ENCODE measurements around the gene NBL1.

Gene NBL1

GRCh38 chr1:19682257-19682656 lies 38.1 kb downstream of the NBL1 start:
- no peaks in the 10 kb centered on the region for H3K27me3 Mint-ChIP-seq
- no peak overlapping the region for H3K27ac Mint-ChIP-seq
- DNase-seq (no peak), ATAC-seq (replicated peaks) (no peak)
- H3K36me3 Mint-ChIP-seq = peaks cover 12 to 20% of the 10 kb centered on the region in 2 donors
- H3K4me1 Mint-ChIP-seq = no peaks in the 10 kb centered on the region
- peaks cover 0 to 1% of the 10 kb centered on the region in 2 donors for H3K9me3 Mint-ChIP-seq
- H3K4me3 Mint-ChIP-seq = no peak overlapping the region

GRCh38 chr1:19682901-19683300 lies 38.8 kb downstream of the NBL1 start:
- Mint-ChIP-seq H3K4me1 (no peaks in the 10 kb centered on the region), H3K36me3 (peaks cover 18 to 26% of the 10 kb centered on the region in 2 donors), H3K4me3 (no peak overlapping the region), H3K9me3 (peaks cover 0 to 4% of the 10 kb centered on the region in 2 donors), H3K27me3 (no peaks in the 10 kb centered on the region), H3K27ac (no peak overlapping the region)
- DNase-seq = no peak
- ATAC-seq (replicated peaks) = no peak

DNA sequence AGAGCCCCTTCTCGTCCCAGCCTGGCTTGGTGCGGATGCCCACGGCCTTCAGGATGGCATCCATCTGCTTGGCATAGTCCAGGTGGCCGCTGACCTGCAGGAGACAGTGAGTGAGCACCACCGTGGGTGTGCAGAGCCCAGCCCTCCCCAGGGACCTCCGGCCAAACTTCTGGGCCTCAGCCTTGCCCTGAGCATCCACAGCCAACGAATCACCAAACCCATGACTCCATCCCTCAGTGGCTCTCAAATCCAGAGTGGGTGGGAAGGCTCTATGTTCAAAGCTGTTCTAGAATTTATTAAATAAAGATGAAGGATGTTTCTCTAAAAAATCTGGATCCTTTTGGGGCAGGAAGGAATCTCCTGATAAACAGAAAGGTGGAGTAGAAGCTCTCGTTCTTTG lies 39.2 kb downstream of the NBL1 start:
- H3K27ac Mint-ChIP-seq = no peak overlapping the region
- DNase-seq (no peak), ATAC-seq (replicated peaks) (no peak)
- no peaks in the 10 kb centered on the region for H3K27me3 Mint-ChIP-seq
- H3K9me3 Mint-ChIP-seq = peaks cover 0 to 4% of the 10 kb centered on the region in 2 donors
- no peaks in the 10 kb centered on the region for H3K4me1 Mint-ChIP-seq
- H3K4me3 Mint-ChIP-seq = no peak overlapping the region
- peaks cover 22 to 31% of the 10 kb centered on the region in 2 donors for H3K36me3 Mint-ChIP-seq

DNA sequence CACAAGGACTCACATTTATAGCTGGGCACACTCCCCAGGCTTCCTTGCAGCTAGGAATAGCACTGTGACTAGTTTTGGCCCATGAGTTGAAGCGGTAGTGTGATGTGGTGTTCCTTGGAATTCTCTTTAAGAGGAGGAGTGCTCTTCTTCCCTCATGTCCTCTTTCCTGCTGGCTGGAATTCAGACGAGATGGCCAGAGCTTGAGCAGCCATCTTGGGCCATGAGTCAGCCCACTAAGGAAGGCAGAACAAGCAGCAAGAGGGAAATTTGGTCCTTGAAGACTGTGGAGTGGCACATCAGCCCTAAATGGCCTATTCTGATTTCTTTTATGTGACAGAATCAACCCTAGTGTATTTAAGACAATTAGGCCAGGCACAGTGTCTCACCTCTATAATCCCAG lies 40.6 kb downstream of the NBL1 start:
- H3K4me3 Mint-ChIP-seq = no peak overlapping the region
- H3K27ac Mint-ChIP-seq = no peak overlapping the region
- no peaks in the 10 kb centered on the region for H3K4me1 Mint-ChIP-seq

GRCh38 chr1:19685994-19686393 lies 41.9 kb downstream of the NBL1 start:
- Mint-ChIP-seq H3K36me3 (peaks cover 46 to 57% of the 10 kb centered on the region in 2 donors), H3K27ac (no peak overlapping the region), H3K9me3 (peaks cover 7% of the 10 kb centered on the region in 2 donors), H3K27me3 (no peaks in the 10 kb centered on the region), H3K4me3 (no peak overlapping the region), H3K4me1 (peaks cover 0 to 7% of the 10 kb centered on the region in 2 donors)
- no peak for ATAC-seq (replicated peaks)
- DNase-seq = no peak

More for the DNA sequence above, 40.6 kb downstream of the NBL1 start:
- DNase-seq (no peak), ATAC-seq (replicated peaks) (no peak)
- Mint-ChIP-seq H3K27me3 (no peaks in the 10 kb centered on the region), H3K9me3 (peaks cover 4% of the 10 kb centered on the region in 2 donors), H3K36me3 (peaks cover 32 to 43% of the 10 kb centered on the region in 2 donors)

DNA sequence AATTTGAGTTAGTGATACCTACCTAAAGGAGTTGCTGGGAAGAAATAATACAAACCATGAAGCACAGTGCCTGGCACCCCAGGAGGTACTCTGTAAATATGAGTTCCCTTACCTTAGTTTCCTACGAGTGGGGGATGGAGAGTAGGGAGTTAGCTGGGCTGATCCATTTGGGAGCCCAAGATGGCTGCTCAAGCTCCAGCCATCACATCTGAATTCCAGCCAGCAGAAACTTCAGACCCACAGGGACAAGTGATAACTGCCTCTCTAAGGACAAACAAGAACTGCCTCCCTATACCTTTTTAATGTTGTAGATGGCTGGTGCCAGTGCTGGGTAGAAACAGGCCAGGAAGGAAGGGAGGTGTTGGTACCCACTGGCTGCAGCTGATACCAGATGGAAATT lies 43.3 kb downstream of the NBL1 start:
- Mint-ChIP-seq H3K4me1 (peaks cover 0 to 7% of the 10 kb centered on the region in 2 donors), H3K4me3 (no peak overlapping the region), H3K36me3 (peaks cover 57 to 66% of the 10 kb centered on the region in 2 donors), H3K27ac (no peak overlapping the region), H3K27me3 (no peaks in the 10 kb centered on the region), H3K9me3 (peaks cover 7 to 8% of the 10 kb centered on the region in 2 donors)
- ATAC-seq (replicated peaks) (no peak), DNase-seq (no peak)

- Mint-ChIP-seq H3K27me3 (no peaks in the 10 kb centered on the region), H3K4me1 (peaks cover 0 to 7% of the 10 kb centered on the region in 2 donors), H3K27ac (no peak overlapping the region), H3K4me3 (no peak overlapping the region), H3K9me3 (peaks cover 7 to 8% of the 10 kb centered on the region in 2 donors), H3K36me3 (peaks cover 57 to 65% of the 10 kb centered on the region in 2 donors)
- DNase-seq (no peak), ATAC-seq (replicated peaks) (no peak)
These were observed 44.1 kb downstream of the NBL1 start for GRCh38 chr1:19688041-19688842.

DNA sequence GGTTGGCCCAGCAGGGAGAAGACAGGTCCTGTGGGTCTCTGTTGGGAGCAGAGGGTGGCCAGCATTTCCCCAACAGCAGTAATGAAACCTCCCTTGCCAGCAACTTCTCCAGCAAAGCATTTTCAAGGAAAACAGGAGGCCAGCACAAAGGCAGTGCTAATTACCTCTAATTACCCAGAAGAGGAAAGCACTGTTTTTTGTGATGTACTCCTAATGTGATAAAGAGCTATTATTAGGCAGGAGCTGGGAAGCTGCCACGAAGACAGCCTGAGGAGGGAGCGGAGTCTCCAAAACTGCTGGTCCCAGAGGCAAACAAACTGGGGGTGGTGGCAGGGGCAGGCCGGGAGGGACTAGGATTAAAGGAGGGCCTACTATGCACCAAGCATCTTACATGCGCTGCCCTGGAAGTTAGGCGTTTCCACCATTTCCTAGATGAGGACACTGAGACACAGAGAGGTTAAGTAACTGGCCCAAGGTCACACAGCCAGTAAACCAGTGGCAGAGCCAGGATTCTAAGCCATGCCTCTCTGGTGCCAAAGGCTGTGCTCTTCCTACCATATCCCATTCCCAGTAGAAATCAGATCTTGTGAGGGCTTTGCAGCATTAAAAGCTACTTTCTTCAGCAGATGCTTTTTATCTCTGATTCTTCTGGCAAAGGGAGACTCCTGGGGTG lies 45.1 kb downstream of the NBL1 start:
- peaks cover 0 to 7% of the 10 kb centered on the region in 2 donors for H3K4me1 Mint-ChIP-seq
- H3K9me3 Mint-ChIP-seq = peaks cover 7 to 8% of the 10 kb centered on the region in 2 donors
- H3K4me3 Mint-ChIP-seq = no peak overlapping the region
- DNase-seq (no peak), ATAC-seq (replicated peaks) (no peak)
- H3K36me3 Mint-ChIP-seq = peaks cover 58 to 70% of the 10 kb centered on the region in 2 donors
- peak overlapping the region; percentile 37 for H3K27ac Mint-ChIP-seq
- no peaks in the 10 kb centered on the region for H3K27me3 Mint-ChIP-seq

DNA sequence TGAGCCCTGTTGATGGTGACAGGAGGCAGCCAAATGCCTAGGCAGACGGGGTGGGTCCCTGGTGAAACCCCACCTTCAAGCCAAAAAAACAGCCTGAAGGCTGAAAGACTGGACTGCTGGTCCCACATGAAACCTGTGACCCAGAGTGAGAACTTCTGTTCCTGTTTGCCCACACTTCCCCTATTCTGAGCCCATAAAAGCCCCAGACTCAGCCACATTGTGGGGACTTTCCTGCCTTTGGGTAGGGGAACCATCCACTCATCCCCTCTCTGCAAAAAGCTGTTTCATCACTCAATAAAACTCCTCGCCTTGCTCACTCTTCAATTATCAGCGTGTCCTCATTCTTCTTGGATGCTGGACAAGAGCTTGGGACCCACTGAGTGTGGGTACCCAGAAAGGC lies 45.7 kb downstream of the NBL1 start:
- H3K27ac Mint-ChIP-seq = peak overlapping the region; percentile 25
- H3K4me3 Mint-ChIP-seq = no peak overlapping the region
- peak; percentile 61 to 66 for ATAC-seq (replicated peaks)

DNA sequence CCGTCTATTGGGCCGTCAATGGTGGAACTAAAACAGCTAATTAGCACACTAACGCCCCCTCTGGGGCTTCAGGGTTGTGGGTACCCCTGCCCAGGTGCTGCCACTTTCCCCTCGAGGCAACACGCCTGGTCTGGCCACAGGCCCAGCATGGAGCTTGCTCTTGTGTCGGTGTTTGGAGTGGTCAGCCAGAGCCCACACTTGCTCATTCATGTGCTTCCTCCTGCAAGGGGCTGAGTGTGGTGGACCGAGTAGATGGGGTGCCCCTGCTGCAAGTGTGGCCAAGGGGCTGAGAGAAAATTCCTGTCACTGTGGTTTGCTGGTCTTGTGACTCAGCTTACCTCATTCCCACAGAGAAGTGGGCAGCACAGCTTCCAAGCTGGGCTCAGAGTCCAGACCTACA lies 46.2 kb downstream of the NBL1 start:
- no peak overlapping the region for H3K27ac Mint-ChIP-seq

More for the DNA sequence above, 45.7 kb downstream of the NBL1 start:
- H3K27me3 Mint-ChIP-seq = no peaks in the 10 kb centered on the region
- peaks cover 62 to 75% of the 10 kb centered on the region in 2 donors for H3K36me3 Mint-ChIP-seq
- H3K4me1 Mint-ChIP-seq = peaks cover 0 to 7% of the 10 kb centered on the region in 2 donors
- DNase-seq = peak; percentile 26
- peaks cover 7 to 8% of the 10 kb centered on the region in 2 donors for H3K9me3 Mint-ChIP-seq

DNA sequence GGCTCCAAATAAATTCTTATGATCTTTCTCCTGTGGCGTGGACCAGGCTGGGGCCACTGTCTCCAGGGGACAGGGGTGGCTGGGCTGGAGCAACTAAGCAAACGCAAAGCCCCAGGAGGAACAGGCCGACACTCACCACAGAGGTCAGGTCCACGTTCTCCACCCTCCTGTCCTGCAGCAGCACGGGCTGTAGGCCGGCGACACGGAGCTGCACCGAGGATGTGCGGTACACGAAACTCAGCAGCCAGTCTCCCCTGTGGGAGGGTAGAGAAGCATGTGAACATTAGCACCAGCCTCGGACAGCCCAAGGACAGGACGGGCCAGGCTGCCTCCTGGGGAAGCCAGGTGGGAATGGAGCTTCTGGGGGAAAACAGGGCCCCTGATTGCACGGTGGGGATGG lies 50.2 kb downstream of the NBL1 start:
- Mint-ChIP-seq H3K36me3 (peaks cover 55 to 71% of the 10 kb centered on the region in 2 donors), H3K4me1 (peaks cover 7 to 20% of the 10 kb centered on the region in 2 donors), H3K27me3 (no peaks in the 10 kb centered on the region), H3K9me3 (peaks cover 7 to 9% of the 10 kb centered on the region in 2 donors), H3K4me3 (no peak overlapping the region), H3K27ac (no peak overlapping the region)
- DNase-seq = no peak
- no peak for ATAC-seq (replicated peaks)

More for the DNA sequence above, 46.2 kb downstream of the NBL1 start:
- H3K4me1 Mint-ChIP-seq = peaks cover 0 to 7% of the 10 kb centered on the region in 2 donors
- H3K27me3 Mint-ChIP-seq = no peaks in the 10 kb centered on the region
- DNase-seq (no peak), ATAC-seq (replicated peaks) (no peak)
- peaks cover 7 to 8% of the 10 kb centered on the region in 2 donors for H3K9me3 Mint-ChIP-seq
- no peak overlapping the region for H3K4me3 Mint-ChIP-seq
- H3K36me3 Mint-ChIP-seq = peaks cover 63 to 77% of the 10 kb centered on the region in 2 donors

GRCh38 chr1:19695772-19696171 lies 51.7 kb downstream of the NBL1 start:
- peaks cover 48 to 63% of the 10 kb centered on the region in 2 donors for H3K36me3 Mint-ChIP-seq
- no peaks in the 10 kb centered on the region for H3K27me3 Mint-ChIP-seq
- H3K27ac Mint-ChIP-seq = no peak overlapping the region
- peaks cover 7 to 13% of the 10 kb centered on the region in 2 donors for H3K4me1 Mint-ChIP-seq
- H3K4me3 Mint-ChIP-seq = no peak overlapping the region
- H3K9me3 Mint-ChIP-seq = peaks cover 3 to 4% of the 10 kb centered on the region in 2 donors
- no peak for ATAC-seq (replicated peaks)
- no peak for DNase-seq

GRCh38 chr1:19696820-19697219 lies 52.7 kb downstream of the NBL1 start:
- Mint-ChIP-seq H3K4me3 (no peak overlapping the region), H3K9me3 (peaks cover 3 to 4% of the 10 kb centered on the region in 2 donors), H3K4me1 (peaks cover 7 to 13% of the 10 kb centered on the region in 2 donors), H3K27me3 (no peaks in the 10 kb centered on the region), H3K27ac (no peak overlapping the region), H3K36me3 (peaks cover 39 to 53% of the 10 kb centered on the region in 2 donors)
- ATAC-seq (replicated peaks) = no peak
- DNase-seq = no peak

DNA sequence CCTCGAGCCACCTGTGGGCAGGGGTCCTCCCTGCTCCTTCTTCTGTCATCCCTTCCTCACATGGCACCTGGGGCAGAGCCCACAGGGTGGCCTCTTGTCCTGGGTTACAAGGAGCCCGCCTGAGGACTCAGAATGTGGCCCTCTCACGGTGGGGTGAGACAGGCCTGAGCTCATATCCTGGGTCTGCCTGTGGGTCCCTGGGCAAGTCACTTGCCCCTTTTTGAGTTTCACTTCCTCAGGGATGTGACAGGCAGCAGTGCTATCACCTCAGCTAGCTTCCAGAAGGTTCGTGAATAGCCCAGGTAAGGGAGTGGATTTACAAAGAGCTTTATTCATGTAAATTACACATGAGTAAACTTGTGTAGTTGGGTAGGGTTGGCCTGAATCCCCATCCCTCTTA lies 54.1 kb downstream of the NBL1 start:
- peaks cover 36 to 48% of the 10 kb centered on the region in 2 donors for H3K36me3 Mint-ChIP-seq
- H3K27ac Mint-ChIP-seq = peak overlapping the region; percentile 14
- peaks cover 7 to 13% of the 10 kb centered on the region in 2 donors for H3K4me1 Mint-ChIP-seq
- no peaks in the 10 kb centered on the region for H3K27me3 Mint-ChIP-seq
- ATAC-seq (replicated peaks) (peak; percentile 74 to 84), DNase-seq (no peak)
- H3K9me3 Mint-ChIP-seq = peaks cover 3% of the 10 kb centered on the region in 2 donors
- no peak overlapping the region for H3K4me3 Mint-ChIP-seq
